IPS-18c (cell line): ENCODE data around the gene SMTNL2.
"Not testable (repeated sequence)": the region's sequence is repeated elsewhere in the genome, so short reads cannot be mapped to it uniquely, and the experiment has no call there.

ENCODE experiments used
- H3K4me3 ChIP-seq: 2 replicates; pipeline ENCODE4 v1.7.0; 2013; ENCODE audit warnings: low read depth, mild to moderate bottlenecking, low read length, moderate library complexity; ENCODE audit not compliant: insufficient read depth
- H3K9me3 ChIP-seq: one replicate; pipeline ENCODE4 v1.6.1; 2013; ENCODE audit warnings: mild to moderate bottlenecking, low read length, moderate library complexity; ENCODE audit not compliant: control insufficient read depth, insufficient read depth

Gene SMTNL2

GRCh38 chr17:4631431-4631830 is 47.1 kb downstream of the SMTNL2 start:
- Histone ChIP-seq H3K4me3 (no peak overlapping the region), H3K9me3 (no peaks in the 10 kb centered on the region)

- no peaks in the 10 kb centered on the region for H3K9me3 ChIP-seq
Measured at GRCh38 chr17:4631836-4632580, 47.7 kb downstream of the SMTNL2 start.

DNA sequence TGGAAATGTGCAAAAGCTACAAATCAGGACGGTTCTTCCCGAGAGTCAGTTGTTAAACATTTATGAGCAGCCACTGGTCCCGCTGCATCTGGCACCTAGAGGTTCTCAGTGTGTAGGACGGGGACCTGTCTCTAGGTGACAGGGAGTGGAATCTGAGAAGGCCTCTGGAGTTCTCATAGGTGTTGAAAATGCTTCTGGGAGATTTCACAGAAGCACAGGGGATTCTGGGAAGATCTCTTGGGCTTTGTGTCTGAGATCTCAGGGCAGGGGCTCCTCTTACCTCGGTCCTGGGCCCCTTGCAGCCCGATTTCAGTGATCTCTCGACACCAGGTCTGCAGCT is 48.2 kb downstream of the SMTNL2 start:
- H3K4me3 ChIP-seq, result no peak overlapping the region
- H3K9me3 ChIP-seq, result no peaks in the 10 kb centered on the region

More at GRCh38 chr17:4631836-4632580, 47.7 kb downstream of the SMTNL2 start:
- H3K4me3 ChIP-seq, result no peak overlapping the region

GRCh38 chr17:4633643-4634042 is 49.3 kb downstream of the SMTNL2 start:
- Histone ChIP-seq H3K4me3 (no peak overlapping the region), H3K9me3 (no peaks in the 10 kb centered on the region)

DNA sequence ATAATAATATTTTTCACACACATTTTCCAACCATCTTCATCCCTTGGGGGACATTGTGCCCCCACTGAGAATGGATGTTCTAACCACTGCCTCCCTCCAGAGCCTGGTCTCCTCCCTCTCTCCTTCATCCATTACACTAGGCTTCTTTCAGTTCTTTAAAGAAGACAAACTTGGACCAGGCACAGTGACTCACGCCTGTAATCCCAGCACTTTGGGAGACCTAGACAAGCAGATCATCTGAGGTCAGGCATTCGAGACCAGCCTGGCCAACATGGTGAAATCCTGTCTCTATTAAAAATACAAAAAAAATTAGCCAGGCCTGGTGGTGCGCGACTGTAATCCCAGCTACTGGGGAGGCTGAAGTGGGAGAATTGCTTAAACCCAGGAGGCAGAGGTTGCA is 50.6 kb downstream of the SMTNL2 start:
- no peak overlapping the region for H3K4me3 ChIP-seq

DNA sequence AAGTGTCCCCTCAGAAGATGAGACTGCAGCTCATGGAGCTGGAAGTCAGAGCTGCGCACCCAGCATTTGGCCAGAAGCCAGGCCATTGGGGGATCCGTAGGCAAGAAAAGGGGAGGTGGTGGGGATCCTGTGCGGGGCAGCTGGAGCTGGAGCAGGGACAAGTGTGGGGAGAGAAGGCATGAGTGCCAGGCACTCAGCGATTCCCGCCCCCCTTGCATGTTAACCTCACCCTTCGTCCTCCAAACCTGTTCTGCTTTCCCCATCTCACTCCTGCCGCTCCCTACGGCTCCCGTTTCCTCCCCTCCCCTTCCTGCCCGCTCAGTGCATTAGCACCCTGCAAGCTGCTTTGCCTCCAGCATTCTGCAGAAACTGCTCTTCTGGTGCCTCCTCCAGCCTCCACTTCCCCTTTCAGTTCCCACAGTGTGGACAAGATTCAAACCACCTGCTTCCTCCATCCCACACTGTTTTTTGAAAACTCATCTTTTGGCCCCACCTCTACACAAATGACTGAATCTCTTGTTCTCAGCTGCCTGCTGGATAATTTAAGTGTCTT is 51.6 kb downstream of the SMTNL2 start:
- Histone ChIP-seq H3K9me3 (no peaks in the 10 kb centered on the region), H3K4me3 (peak overlapping the region; percentile 15; the same call in 1 of the 2 replicates)

More for the DNA sequence above, 50.6 kb downstream of the SMTNL2 start:
- no peaks in the 10 kb centered on the region for H3K9me3 ChIP-seq

GRCh38 chr17:4636474-4637100 is 52.3 kb downstream of the SMTNL2 start:
- Histone ChIP-seq H3K4me3 (no peak overlapping the region), H3K9me3 (no peaks in the 10 kb centered on the region)

DNA sequence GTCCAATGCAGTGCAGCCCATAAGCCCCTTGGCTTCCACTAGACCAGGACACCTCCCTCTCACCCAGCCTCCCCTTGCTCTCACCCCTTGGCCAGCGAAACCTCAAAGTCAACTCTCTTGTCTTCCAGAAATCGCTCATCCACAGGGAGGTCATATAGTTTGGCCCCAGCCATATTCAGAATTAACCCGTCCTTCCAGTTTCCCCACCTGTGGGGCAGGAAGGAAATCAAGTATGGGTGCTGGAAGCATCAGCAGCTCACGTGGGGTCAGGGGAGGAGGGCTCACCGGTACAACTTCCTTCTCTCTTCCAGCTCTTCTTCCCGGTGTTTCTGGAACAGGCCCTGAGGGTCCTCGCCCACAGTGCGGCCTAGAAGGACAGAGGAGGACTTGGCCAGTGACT is 54.4 kb downstream of the SMTNL2 start:
- peak overlapping the region; percentile 28; the same call in 1 of the 2 replicates for H3K4me3 ChIP-seq
- not testable (repeated sequence) for H3K9me3 ChIP-seq

- peak overlapping the region; percentile 28; the same call in 1 of the 2 replicates for H3K4me3 ChIP-seq
- H3K9me3 ChIP-seq, result not testable (repeated sequence)
Measured at GRCh38 chr17:4639301-4640059, 55.2 kb downstream of the SMTNL2 start.

DNA sequence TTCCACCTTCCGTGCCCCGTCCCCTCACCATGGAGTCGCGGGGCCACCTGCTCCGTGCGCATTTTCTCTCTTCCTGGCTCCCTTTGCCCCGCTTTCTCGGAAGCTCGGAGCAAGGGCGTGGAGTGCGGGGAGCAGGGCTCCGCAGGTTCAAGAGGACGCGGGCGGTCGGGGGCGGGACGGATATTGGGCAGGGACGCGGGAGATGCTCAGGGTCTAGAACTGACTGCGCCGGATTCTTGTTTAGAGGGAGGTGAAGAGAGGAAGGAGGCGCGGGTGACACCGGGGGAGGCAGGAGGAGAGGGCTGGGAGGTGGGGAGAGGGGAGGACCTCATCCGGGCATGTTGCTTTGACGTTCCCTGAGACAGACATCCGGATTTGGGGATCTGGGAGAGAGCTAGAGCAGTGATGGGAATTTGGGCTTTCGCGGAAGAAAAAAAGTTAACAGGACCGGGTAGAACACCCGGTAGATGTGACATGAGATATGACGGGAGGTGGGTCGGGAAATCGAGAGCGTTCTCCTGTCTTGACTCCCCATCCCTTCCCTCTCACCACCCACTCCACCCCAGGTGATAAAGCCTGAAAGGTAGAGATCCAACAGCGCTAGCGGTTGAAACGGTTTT is 56.4 kb downstream of the SMTNL2 start:
- peak overlapping the region; percentile 52; the same call in 1 of the 2 replicates for H3K4me3 ChIP-seq
- not testable (repeated sequence) for H3K9me3 ChIP-seq

DNA sequence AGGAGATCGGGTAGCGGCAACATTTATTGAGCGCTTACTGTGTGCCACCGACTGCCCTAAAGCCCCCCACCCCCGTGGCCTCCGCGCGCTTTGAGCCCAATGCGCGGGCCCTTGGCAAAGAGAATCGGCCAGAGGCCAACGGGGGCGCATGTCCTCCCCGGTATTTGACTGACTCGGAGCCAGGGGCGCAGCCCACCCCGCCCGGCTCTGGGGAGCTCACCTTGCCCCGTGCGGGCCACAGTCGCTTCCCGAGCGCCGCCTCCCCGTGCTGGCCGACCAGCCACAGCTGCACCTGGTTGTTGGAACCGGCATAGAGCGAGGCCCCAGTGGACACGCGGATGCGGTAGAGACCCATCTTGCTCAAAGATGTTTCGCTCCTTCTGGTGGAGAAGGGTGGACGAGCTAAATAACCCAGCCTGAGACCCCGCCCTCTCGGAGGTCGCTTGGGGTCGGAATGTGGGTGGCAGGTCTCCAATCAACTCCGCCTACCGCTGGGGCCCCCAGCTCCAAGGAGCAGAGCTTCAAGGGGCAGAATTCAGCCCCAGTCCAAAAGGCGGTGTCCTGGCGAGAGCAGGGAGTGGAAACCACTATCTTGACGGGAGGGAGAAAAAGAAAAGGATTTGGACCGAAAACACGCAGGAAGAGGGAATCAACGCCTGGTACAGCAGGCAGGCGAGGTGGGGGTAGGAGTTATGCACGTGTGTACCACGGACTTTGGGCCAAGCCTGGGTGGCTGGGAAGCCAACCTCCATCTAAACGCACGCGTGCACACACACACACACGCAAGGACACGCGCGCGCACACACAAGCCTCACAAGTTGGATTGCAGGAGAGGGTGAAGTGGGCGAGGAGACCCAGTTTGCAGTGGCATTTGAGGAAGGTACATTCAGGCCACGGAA is 57.2 kb downstream of the SMTNL2 start, which contains the start of gene ALOX15:
ALOX15 (minus strand) TSS at position 382 of the 899 bp plus-strand sequence; CDS start at position 355, 27 bp downstream.
- Histone ChIP-seq H3K4me3 (peak within 1 kb of the TSS; percentile 52), H3K9me3 (no peaks in the 10 kb centered on the region)

- peak overlapping the region; percentile 52 for H3K4me3 ChIP-seq
- no peaks in the 10 kb centered on the region for H3K9me3 ChIP-seq
Measured at GRCh38 chr17:4642286-4642685, 58.0 kb downstream of the SMTNL2 start.

GRCh38 chr17:4643676-4644075 is 59.3 kb downstream of the SMTNL2 start:
- Histone ChIP-seq H3K4me3 (no peak overlapping the region), H3K9me3 (no peaks in the 10 kb centered on the region)

- Histone ChIP-seq H3K4me3 (no peak overlapping the region), H3K9me3 (no peaks in the 10 kb centered on the region)
Measured at GRCh38 chr17:4645642-4646041, 61.3 kb downstream of the SMTNL2 start.

GRCh38 chr17:4648741-4649140 is 64.4 kb downstream of the SMTNL2 start:
- Histone ChIP-seq H3K9me3 (no peaks in the 10 kb centered on the region), H3K4me3 (no peak overlapping the region)

DNA sequence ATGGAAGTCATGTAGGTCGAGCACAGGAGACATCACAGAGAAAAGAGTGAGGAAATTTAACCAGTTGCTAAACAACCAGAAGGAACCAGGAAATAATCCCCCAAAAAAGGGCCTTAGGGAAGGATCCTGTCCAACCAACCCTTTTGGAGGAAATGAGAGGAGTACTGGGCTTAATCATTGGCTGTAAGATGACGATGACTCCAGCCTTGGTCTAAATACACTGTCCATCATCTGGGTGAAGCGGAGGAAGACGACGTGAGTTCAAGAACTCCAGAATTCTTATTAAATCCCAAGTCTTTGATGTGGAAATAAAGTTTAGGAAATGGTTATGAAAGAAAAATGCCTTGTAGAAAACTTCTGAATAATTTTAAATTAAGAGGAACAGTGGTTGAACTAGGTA is 68.7 kb downstream of the SMTNL2 start:
- no peaks in the 10 kb centered on the region for H3K9me3 ChIP-seq
- no peak overlapping the region for H3K4me3 ChIP-seq
